GM06990 (cell line): ENCODE measurements around the gene TNF.

Source experiments
- DNase-seq: peaks from one replicate; pipeline ENCODE4 v3.0.0-alpha.2; 2011; ENCODE audit not compliant: insufficient read length; ENCODE audit errors: extremely low read depth
- H3K27me3 ChIP-seq: replicated peaks from 2 replicates; pipeline ENCODE4 v1.6.0; 2011; ENCODE audit warnings: low read length; ENCODE audit not compliant: control insufficient read depth, insufficient read depth
- H3K36me3 ChIP-seq: 2 replicates; pipeline ENCODE4 v1.5.1; 2011; ENCODE audit warnings: low read length; ENCODE audit not compliant: control insufficient read depth, insufficient read depth
- H3K4me3 ChIP-seq: replicated peaks from 2 replicates; pipeline ENCODE4 v1.5.1; 2011; ENCODE audit warnings: low read depth, mild to moderate bottlenecking, control low read depth, low read length
- CTCF ChIP-seq: IDR thresholded peaks from 2 replicates; pipeline ENCODE4 v1.5.1; 2011; ENCODE audit warnings: low read length, control low read depth, mild to moderate bottlenecking, inconsistent platforms; ENCODE audit not compliant: insufficient read depth, poor library complexity, severe bottlenecking

The TNF gene

GRCh38 chr6:31592396-31592771 lies 17.0 kb downstream of the TNF start:
- no peak for TF ChIP-seq CTCF
- Histone ChIP-seq H3K27me3 (no peaks in the 10 kb centered on the region), H3K36me3 (no peaks in the 10 kb centered on the region), H3K4me3 (no peak overlapping the region)
- no peak for DNase-seq

GRCh38 chr6:31597006-31597405 lies 21.6 kb downstream of the TNF start:
- TF ChIP-seq CTCF: peak; percentile 46
- DNase-seq: no peak
- no peaks in the 10 kb centered on the region for H3K27me3 ChIP-seq
- no peaks in the 10 kb centered on the region for H3K36me3 ChIP-seq
- no peak overlapping the region for H3K4me3 ChIP-seq

- Histone ChIP-seq H3K4me3 (no peak overlapping the region), H3K27me3 (no peaks in the 10 kb centered on the region), H3K36me3 (no peaks in the 10 kb centered on the region)
- no peak for DNase-seq
- no peak for TF ChIP-seq CTCF
Observed at GRCh38 chr6:31607317-31607716, 32.0 kb downstream of the TNF start.

- TF ChIP-seq CTCF: no peak
- DNase-seq: no peak
- no peaks in the 10 kb centered on the region for H3K36me3 ChIP-seq
Observed at GRCh38 chr6:31609519-31610406, 34.4 kb downstream of the TNF start.

GRCh38 chr6:31610968-31611367 lies 35.6 kb downstream of the TNF start:
- no peak for DNase-seq

More at GRCh38 chr6:31609519-31610406, 34.4 kb downstream of the TNF start:
- no peak overlapping the region for H3K4me3 ChIP-seq
- no peaks in the 10 kb centered on the region for H3K27me3 ChIP-seq

More at GRCh38 chr6:31610968-31611367, 35.6 kb downstream of the TNF start:
- Histone ChIP-seq H3K4me3 (no peak overlapping the region), H3K36me3 (no peaks in the 10 kb centered on the region), H3K27me3 (no peaks in the 10 kb centered on the region)
- TF ChIP-seq CTCF: no peak
